Left lung (tissue), 10 donors: ENCODE measurements around the gene TRPM2. TPM values are rescaled to one million over a fixed set of nuclear protein-coding genes. Genes with fewer than 3 reads are reported as not detected.

ENCODE experiments used
- ATAC-seq: fragments of 200-7000 bp; cut with Tn5 transposase; one replicate; pipeline ENCODE4 v1.9.1; 2020; ENCODE audit warnings: moderate library complexity
- DNase-seq, 4 donors: peaks; one replicate each; pipeline ENCODE4 v3.0.0-alpha.2; 2013 to 2020
- H3K27ac ChIP-seq, 2 donors: fragments of 200-600 bp; sonication (generic) in 1 of 2; one replicate each; pipeline versions ENCODE4 v1.5.0 to v1.8.0; 2020 to 2021
- H3K27me3 ChIP-seq, 2 donors: fragments of 200-600 bp; sonication (generic) in 1 of 2; one replicate each; pipeline versions ENCODE4 v1.5.0 to v1.8.0; 2020 to 2021
- H3K36me3 ChIP-seq, 2 donors: fragments of 200-600 bp; sonication (generic) in 1 of 2; one replicate each; pipeline versions ENCODE4 v1.5.0 to v1.8.0; 2020 to 2021
- H3K4me1 ChIP-seq, 2 donors: fragments of 200-600 bp; one replicate each; pipeline ENCODE4 v1.8.0; 2021
- H3K4me3 ChIP-seq, 2 donors: fragments of 200-600 bp; sonication (generic) in 1 of 2; one replicate each; pipeline versions ENCODE4 v1.5.0 to v1.8.0; 2020 to 2021; ENCODE audit warnings: mild to moderate bottlenecking in 1 of 2
- H3K9me3 ChIP-seq, 2 donors: fragments of 200-600 bp; sonication (generic) in 1 of 2; one replicate each; pipeline versions ENCODE4 v1.5.0 to v1.8.0; 2020 to 2021
- intact Hi-C, 2 donors: fragments of 100-400 bp; cut with DNase I; formaldehyde crosslinking; loops; one replicate each; pipeline versions ENCODE4 v1.11.2 to v1.14.2; 2022
- polyA plus RNA-seq, 6 donors: library from polyadenylated mRNA; unstranded; fragments of 120-200 nt; gene quantifications; one replicate each; pipeline ENCODE4 v1.2.1, GENCODE V29; 2013; ENCODE audit not compliant: insufficient read length in 6 of 6
- total RNA-seq, 2 donors: library from RNA; stranded (reverse); fragmentation: NEBNext Ultra II Directional; extraction: Animal tissue kit (Norgen Biotek cat#: 25700); gene quantifications; one replicate each; pipeline ENCODE4 v1.2.1, GENCODE V29; 2021
- TF ChIP-seq, protein P1 (sequence below), 2 donors: fragments of 200-600 bp; sonication (generic) in 1 of 2; IDR thresholded peaks; one replicate each; pipeline versions ENCODE4 v1.5.0 to v1.8.0; 2021; ENCODE audit warnings: antibody characterized with exemption in 2 of 2
- donor health status: DM: no; HTN: yes; CAD: no.
- donor health status: DM: no; HTN: no; CAD: no.

The TRPM2 gene
- total and polyA plus RNA-seq, 8 donors, result 1.2 to 25.6 (median 1.6) TPM

GRCh38 chr21:44370027-44370735, 16.8 kb downstream of the TRPM2 start:
- no peaks in the 10 kb centered on the region for H3K9me3 ChIP-seq
- peaks cover 0 to 28% of the 10 kb centered on the region in 2 donors for H3K4me1 ChIP-seq
- ATAC-seq (peak; percentile 72), DNase-seq (peak in 2 of 4 donors; percentile 64 to 81)
- no peak overlapping the region for H3K4me3 ChIP-seq
- no peak overlapping the region for H3K27ac ChIP-seq
- peaks cover 0 to 26% of the 10 kb centered on the region in 2 donors for H3K27me3 ChIP-seq
- TF ChIP-seq, protein P1, sequence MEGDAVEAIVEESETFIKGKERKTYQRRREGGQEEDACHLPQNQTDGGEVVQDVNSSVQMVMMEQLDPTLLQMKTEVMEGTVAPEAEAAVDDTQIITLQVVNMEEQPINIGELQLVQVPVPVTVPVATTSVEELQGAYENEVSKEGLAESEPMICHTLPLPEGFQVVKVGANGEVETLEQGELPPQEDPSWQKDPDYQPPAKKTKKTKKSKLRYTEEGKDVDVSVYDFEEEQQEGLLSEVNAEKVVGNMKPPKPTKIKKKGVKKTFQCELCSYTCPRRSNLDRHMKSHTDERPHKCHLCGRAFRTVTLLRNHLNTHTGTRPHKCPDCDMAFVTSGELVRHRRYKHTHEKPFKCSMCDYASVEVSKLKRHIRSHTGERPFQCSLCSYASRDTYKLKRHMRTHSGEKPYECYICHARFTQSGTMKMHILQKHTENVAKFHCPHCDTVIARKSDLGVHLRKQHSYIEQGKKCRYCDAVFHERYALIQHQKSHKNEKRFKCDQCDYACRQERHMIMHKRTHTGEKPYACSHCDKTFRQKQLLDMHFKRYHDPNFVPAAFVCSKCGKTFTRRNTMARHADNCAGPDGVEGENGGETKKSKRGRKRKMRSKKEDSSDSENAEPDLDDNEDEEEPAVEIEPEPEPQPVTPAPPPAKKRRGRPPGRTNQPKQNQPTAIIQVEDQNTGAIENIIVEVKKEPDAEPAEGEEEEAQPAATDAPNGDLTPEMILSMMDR (IDR thresholded peaks at IDR 0.05), result no peak
- intact Hi-C loops, result no loop called here
- H3K36me3 ChIP-seq, result peaks cover 0 to 25% of the 10 kb centered on the region in 2 donors

- Histone ChIP-seq H3K27me3 (peaks cover 0 to 33% of the 10 kb centered on the region in 2 donors), H3K4me3 (no peak overlapping the region)
- no peak for ATAC-seq
Measured at GRCh38 chr21:44370786-44371410, 17.5 kb downstream of the TRPM2 start.

GRCh38 chr21:44371596-44371995, 18.2 kb downstream of the TRPM2 start:
- intact Hi-C loops, result no loop called here
- H3K36me3 ChIP-seq, result peaks cover 0 to 22% of the 10 kb centered on the region in 2 donors
- H3K9me3 ChIP-seq, result no peaks in the 10 kb centered on the region
- H3K27me3 ChIP-seq, result peaks cover 0 to 35% of the 10 kb centered on the region in 2 donors
- no peak for DNase-seq
- H3K4me3 ChIP-seq, result no peak overlapping the region
- no peak for ATAC-seq
- TF ChIP-seq, protein P1 (IDR thresholded peaks at IDR 0.05), result no peak
- H3K27ac ChIP-seq, result no peak overlapping the region
- peaks cover 0 to 40% of the 10 kb centered on the region in 2 donors for H3K4me1 ChIP-seq

More at GRCh38 chr21:44370786-44371410, 17.5 kb downstream of the TRPM2 start:
- peak in 1 of 4 donors; percentile 7 for DNase-seq
- H3K36me3 ChIP-seq, result peaks cover 0 to 25% of the 10 kb centered on the region in 2 donors
- no peak overlapping the region for H3K27ac ChIP-seq
- no peaks in the 10 kb centered on the region for H3K9me3 ChIP-seq
- H3K4me1 ChIP-seq, result peaks cover 0 to 35% of the 10 kb centered on the region in 2 donors
- intact Hi-C loops, result no loop called here
- TF ChIP-seq, protein P1 (IDR thresholded peaks at IDR 0.05), result no peak

DNA sequence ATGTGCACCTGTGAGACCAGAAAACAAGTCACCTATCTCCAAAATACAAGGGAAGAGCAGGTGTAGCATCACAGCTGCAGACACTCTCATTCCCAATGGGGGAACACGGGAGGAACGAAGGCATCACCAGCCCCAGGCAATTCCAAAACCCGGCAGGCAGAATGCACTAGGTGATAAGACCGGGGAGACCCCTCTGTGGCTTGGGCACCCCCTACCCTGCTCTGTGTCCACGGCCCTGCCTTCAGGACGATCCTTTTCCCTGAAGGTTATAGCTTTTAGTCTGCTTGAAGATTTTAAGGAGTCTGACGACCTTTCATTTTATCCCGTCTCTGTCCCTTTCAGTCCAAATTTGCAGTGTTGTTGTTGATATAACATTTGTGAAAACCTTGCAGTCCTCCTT, 19.2 kb downstream of the TRPM2 start:
- ATAC-seq, result no peak
- intact Hi-C loops, result no loop called here

More for the DNA sequence above, 19.2 kb downstream of the TRPM2 start:
- peaks cover 0 to 18% of the 10 kb centered on the region in 2 donors for H3K36me3 ChIP-seq
- TF ChIP-seq, protein P1 (IDR thresholded peaks at IDR 0.05), result no peak
- peaks cover 0 to 40% of the 10 kb centered on the region in 2 donors for H3K4me1 ChIP-seq
- H3K27ac ChIP-seq, result no peak overlapping the region
- no peaks in the 10 kb centered on the region for H3K9me3 ChIP-seq
- H3K4me3 ChIP-seq, result no peak overlapping the region
- H3K27me3 ChIP-seq, result peaks cover 0 to 44% of the 10 kb centered on the region in 2 donors
- DNase-seq, result no peak
